ENCODE results near the gene ZNF584.

DNA sequence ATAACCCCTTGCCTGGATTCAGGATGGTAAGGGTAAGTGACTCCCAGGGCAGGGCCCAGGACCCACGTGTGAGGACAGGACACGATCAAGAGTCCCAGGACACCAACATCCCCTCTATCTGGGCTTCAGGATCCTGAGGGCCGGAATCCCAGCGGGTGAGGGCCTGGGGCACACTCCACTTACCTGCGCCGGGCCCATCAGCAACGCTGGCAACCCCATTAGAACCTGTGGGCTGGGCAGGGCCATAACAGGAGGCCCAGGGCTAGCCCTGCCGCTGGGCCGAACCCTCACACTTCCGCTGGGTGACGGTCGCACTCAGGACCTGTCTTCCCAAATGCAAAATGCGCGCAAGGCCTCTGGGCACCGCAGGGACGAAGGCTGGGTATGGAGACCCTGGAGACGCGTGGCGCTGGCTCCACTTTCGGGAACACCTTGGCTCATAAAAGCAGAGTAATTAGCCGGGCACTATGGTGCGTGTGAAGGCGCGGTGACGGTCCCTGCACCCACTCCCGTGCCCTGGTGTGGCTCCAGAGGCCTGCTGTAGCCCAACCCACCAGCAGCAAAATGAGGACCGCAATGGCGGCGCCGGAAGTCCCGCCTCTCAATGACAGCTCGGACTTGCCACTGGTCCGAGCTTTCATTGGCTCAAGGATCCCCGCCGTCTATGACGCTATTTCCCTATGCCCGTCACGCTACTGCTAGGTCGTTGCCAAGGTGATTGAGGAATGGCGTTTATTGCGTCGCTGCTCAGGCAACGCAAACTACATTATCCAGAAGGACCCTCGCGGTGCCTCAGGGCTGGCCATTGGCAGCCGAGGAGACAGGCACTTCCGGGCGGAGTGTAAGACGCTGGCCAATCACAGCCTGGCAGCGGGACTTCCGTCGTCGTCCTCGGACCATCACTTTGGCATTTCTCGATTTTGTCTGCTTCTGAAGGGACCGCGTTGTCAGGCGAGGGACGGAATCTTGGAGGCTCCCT lies 31.4 kb downstream of the ZNF584 start, which contains the start of gene ZNF132:
- TF ChIP-seq, protein P1, sequence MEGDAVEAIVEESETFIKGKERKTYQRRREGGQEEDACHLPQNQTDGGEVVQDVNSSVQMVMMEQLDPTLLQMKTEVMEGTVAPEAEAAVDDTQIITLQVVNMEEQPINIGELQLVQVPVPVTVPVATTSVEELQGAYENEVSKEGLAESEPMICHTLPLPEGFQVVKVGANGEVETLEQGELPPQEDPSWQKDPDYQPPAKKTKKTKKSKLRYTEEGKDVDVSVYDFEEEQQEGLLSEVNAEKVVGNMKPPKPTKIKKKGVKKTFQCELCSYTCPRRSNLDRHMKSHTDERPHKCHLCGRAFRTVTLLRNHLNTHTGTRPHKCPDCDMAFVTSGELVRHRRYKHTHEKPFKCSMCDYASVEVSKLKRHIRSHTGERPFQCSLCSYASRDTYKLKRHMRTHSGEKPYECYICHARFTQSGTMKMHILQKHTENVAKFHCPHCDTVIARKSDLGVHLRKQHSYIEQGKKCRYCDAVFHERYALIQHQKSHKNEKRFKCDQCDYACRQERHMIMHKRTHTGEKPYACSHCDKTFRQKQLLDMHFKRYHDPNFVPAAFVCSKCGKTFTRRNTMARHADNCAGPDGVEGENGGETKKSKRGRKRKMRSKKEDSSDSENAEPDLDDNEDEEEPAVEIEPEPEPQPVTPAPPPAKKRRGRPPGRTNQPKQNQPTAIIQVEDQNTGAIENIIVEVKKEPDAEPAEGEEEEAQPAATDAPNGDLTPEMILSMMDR (conservative IDR thresholded peaks at IDR 0.05; ENCODE audit: low read length) = no peak
- no peak for TF ChIP-seq EZH2phosphoT487 (IDR thresholded peaks at IDR 0.05; ENCODE audit: borderline replicate concordance, low read depth, low read length)

Measured in OCI-LY7 (cell line).